ENCODE results near the gene NDST3.
A peak's percentile ranks its signal among the peaks of the same experiment; 100 is the strongest.

Gene NDST3

DNA sequence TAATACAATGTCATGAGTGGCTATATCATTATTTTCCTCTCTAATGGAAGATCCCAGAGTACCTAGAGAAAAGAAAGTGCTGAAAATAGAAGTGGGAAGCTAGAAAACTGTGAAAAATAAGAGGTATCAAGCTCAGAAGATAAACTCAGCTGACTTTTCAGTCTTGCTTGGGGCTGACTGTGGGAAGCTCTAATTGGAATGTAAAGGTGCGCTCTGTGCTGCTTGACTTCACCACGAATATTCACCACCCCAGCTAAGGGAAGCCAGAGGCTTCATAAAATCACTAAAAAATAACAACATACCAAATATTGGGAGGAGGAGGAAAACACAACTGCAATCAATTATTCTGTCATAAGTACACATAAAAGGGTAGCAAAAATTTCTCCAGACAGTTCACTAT, 25.1 kb downstream of the NDST3 start:
- H2AFZ ChIP-seq (ENCODE audit: low read length): no peak overlapping the region
- TF ChIP-seq EZH2phosphoT487 (IDR thresholded peaks at IDR 0.05; ENCODE audit: low read length) (no peak), EZH2 (optimal IDR thresholded peaks at IDR 0.05; ENCODE audit: low read depth, low read length) (no peak), CTCF (IDR thresholded peaks at IDR 0.05; ENCODE audit: low read length) (no peak)

DNA sequence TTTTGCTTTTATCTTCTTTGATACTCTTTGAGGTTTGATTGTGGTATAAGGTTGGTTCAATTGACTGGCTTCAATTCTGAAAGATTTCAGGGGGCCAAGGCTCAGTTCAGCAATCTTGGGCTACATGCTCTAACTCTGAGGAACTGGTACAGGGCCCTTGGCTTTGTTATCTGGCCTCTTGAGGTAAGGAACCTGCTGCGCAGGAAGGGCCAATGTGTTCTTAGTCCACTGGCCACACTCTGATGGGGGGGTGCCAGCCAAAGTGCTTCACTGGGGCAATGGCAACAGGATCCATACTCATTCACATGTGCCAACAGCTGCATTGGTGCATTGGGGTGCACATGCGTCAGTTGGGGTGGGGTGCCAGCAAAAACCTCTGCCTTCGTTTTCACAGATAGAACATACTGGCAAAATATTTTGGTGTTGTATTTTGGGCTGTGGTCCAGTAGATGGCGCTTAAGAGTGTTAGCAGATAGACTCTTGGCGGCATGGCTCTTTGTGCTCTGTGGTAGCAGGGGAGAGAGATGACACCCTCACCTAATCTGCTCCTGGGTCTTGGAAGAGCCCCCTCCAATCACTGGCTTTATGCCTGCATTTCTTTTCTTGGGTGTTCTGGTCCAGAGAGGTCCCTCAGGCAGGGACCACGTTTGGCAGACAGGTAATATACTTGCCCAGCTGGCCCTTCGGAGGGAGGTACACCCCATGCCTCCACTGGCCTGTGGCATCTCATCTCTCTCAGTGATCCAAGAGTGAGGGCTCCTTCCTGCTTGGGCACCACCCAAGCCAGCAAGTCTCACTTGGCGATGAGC, 42.9 kb downstream of the NDST3 start:
- no peaks in the 10 kb centered on the region for H4K20me1 ChIP-seq (ENCODE audit: insufficient read depth, low read length)
- H3K9me2 ChIP-seq (replicated peaks; ENCODE audit: insufficient read depth, low read length): no peaks in the 10 kb centered on the region
- no peak for TF ChIP-seq EZH2phosphoT487 (IDR thresholded peaks at IDR 0.05; ENCODE audit: low read length)
- TF ChIP-seq CTCF (IDR thresholded peaks at IDR 0.05; ENCODE audit: low read length): peak; percentile 62
- no peaks in the 10 kb centered on the region for H3K36me3 ChIP-seq (replicated peaks; ENCODE audit: insufficient read depth, low read length)
- H3F3A ChIP-seq (ENCODE audit: insufficient read depth, low read length): no peaks in the 10 kb centered on the region
- H3K9ac ChIP-seq (ENCODE audit: low read length): no peak overlapping the region
- H3K79me2 ChIP-seq (ENCODE audit: low read length): no peaks in the 10 kb centered on the region
- H2AFZ ChIP-seq (ENCODE audit: low read length): no peak overlapping the region; the same call in 1 of the 2 replicates
- H3K4me1 ChIP-seq (ENCODE audit: low read length): no peaks in the 10 kb centered on the region
- H3K9me3 ChIP-seq (replicated peaks; ENCODE audit: insufficient read depth, low read length): no peaks in the 10 kb centered on the region
- H3K27ac ChIP-seq (ENCODE audit: low read length): no peak overlapping the region
- H3K4me2 ChIP-seq (ENCODE audit: low read depth, low read length): no peak overlapping the region
- H3K4me3 ChIP-seq (ENCODE audit: low read length): no peak overlapping the region
- peak; percentile 42 for DNase-seq
- H3K27me3 ChIP-seq (replicated peaks; ENCODE audit: insufficient read depth, low read length): no peaks in the 10 kb centered on the region

More for the DNA sequence above, 25.1 kb downstream of the NDST3 start:
- no peak overlapping the region for H3K4me3 ChIP-seq (ENCODE audit: low read length)
- H3K9me3 ChIP-seq (replicated peaks; ENCODE audit: insufficient read depth, low read length): no peaks in the 10 kb centered on the region
- H3K9me2 ChIP-seq (replicated peaks; ENCODE audit: insufficient read depth, low read length): no peaks in the 10 kb centered on the region
- H3K27me3 ChIP-seq (replicated peaks; ENCODE audit: insufficient read depth, low read length): no peaks in the 10 kb centered on the region
- H3K27ac ChIP-seq (ENCODE audit: low read length): no peak overlapping the region
- no peaks in the 10 kb centered on the region for H3K79me2 ChIP-seq (ENCODE audit: low read length)
- H3K4me1 ChIP-seq (ENCODE audit: low read length): no peaks in the 10 kb centered on the region
- no peaks in the 10 kb centered on the region for H3F3A ChIP-seq (ENCODE audit: insufficient read depth, low read length)
- no peak overlapping the region for H3K4me2 ChIP-seq (ENCODE audit: low read depth, low read length)
- H3K36me3 ChIP-seq (replicated peaks; ENCODE audit: insufficient read depth, low read length): no peaks in the 10 kb centered on the region
- H4K20me1 ChIP-seq (ENCODE audit: insufficient read depth, low read length): no peaks in the 10 kb centered on the region
- no peak for DNase-seq
- no peak overlapping the region for H3K9ac ChIP-seq (ENCODE audit: low read length)

- H3K9me3 ChIP-seq (replicated peaks; ENCODE audit: insufficient read depth, low read length): no peaks in the 10 kb centered on the region
- H3F3A ChIP-seq (ENCODE audit: insufficient read depth, low read length): no peaks in the 10 kb centered on the region
- no peak overlapping the region for H3K4me3 ChIP-seq (ENCODE audit: low read length)
- no peak overlapping the region for H2AFZ ChIP-seq (ENCODE audit: low read length)
- H3K79me2 ChIP-seq (ENCODE audit: low read length): no peaks in the 10 kb centered on the region
- DNase-seq: no peak
- H3K27ac ChIP-seq (ENCODE audit: low read length): no peak overlapping the region
- no peak overlapping the region for H3K4me2 ChIP-seq (ENCODE audit: low read depth, low read length)
- no peaks in the 10 kb centered on the region for H3K27me3 ChIP-seq (replicated peaks; ENCODE audit: insufficient read depth, low read length)
- H3K36me3 ChIP-seq (replicated peaks; ENCODE audit: insufficient read depth, low read length): no peaks in the 10 kb centered on the region
- no peak for TF ChIP-seq EZH2 (optimal IDR thresholded peaks at IDR 0.05; ENCODE audit: low read depth, low read length)
- no peak for TF ChIP-seq CTCF (IDR thresholded peaks at IDR 0.05; ENCODE audit: low read length)
- TF ChIP-seq EZH2phosphoT487 (IDR thresholded peaks at IDR 0.05; ENCODE audit: low read length): no peak
- H4K20me1 ChIP-seq (ENCODE audit: insufficient read depth, low read length): no peaks in the 10 kb centered on the region
- H3K9me2 ChIP-seq (replicated peaks; ENCODE audit: insufficient read depth, low read length): no peaks in the 10 kb centered on the region
- no peak overlapping the region for H3K9ac ChIP-seq (ENCODE audit: low read length)
- H3K4me1 ChIP-seq (ENCODE audit: low read length): no peaks in the 10 kb centered on the region
Observed at GRCh38 chr4:118077767-118078105, 43.5 kb downstream of the NDST3 start.
